ENCODE measurements around the gene DCLK1. TPM values are rescaled to one million over a fixed set of nuclear protein-coding genes. Genes with fewer than 3 reads are reported as not detected.
A peak's percentile ranks its signal among the peaks of the same experiment; 100 is the strongest.

DCLK1 gene
- total RNA-seq, 6 experiments from 2014 or later, result 0.07 to 0.12 (median 0.10) TPM; not detected in 2

- Histone ChIP-seq H3K27me3 (no peaks in the 10 kb centered on the region), H3K4me1 (peaks cover 0 to 6% (median 2%) of the 10 kb centered on the region in 4 donors), H3K9me3 (no peaks in the 10 kb centered on the region), H3K27ac (no peak overlapping the region), H3K4me3 (no peak overlapping the region), H3K36me3 (no peaks in the 10 kb centered on the region)
- TF ChIP-seq POLR2A (IDR thresholded peaks at IDR 0.05) (no peak), CTCF (IDR thresholded peaks at IDR 0.05) (no peak)
- DNase-seq, result no peak
- intact Hi-C loops (cut with DNase I), result no loop called here
- ATAC-seq, result no peak
These were observed 170.2 kb downstream of the DCLK1 start for GRCh38 chr13:35961002-35961401.

GRCh38 chr13:35957996-35958395 lies 173.2 kb downstream of the DCLK1 start:
- DNase-seq (no peak), ATAC-seq (peak in 1 of 4 donors; percentile 53)
- H3K27me3 ChIP-seq, result no peaks in the 10 kb centered on the region
- no peaks in the 10 kb centered on the region for H3K9me3 ChIP-seq
- no peak overlapping the region for H3K27ac ChIP-seq
- H3K36me3 ChIP-seq, result no peaks in the 10 kb centered on the region
- WGBS (ENCODE audit: insufficient coverage, low coverage, low lambda C conversion rate, missing lambda C conversion rate), result 77% methylated on average over 2 of the region's 2 CpGs
- no peak for TF ChIP-seq POLR2A (IDR thresholded peaks at IDR 0.05)
- TF ChIP-seq CTCF (IDR thresholded peaks at IDR 0.05), result no peak
- intact Hi-C loops (cut with DNase I), result no loop called here
- no peak overlapping the region for H3K4me3 ChIP-seq
- no peaks in the 10 kb centered on the region for H3K4me1 ChIP-seq

GRCh38 chr13:35957241-35957731 lies 173.9 kb downstream of the DCLK1 start:
- Histone ChIP-seq H3K9me3 (no peaks in the 10 kb centered on the region), H3K27me3 (no peaks in the 10 kb centered on the region), H3K4me3 (no peak overlapping the region), H3K4me1 (no peaks in the 10 kb centered on the region), H3K36me3 (no peaks in the 10 kb centered on the region), H3K27ac (no peak overlapping the region)
- intact Hi-C loops (cut with DNase I), result no loop called here
- TF ChIP-seq CTCF (IDR thresholded peaks at IDR 0.05) (no peak), POLR2A (IDR thresholded peaks at IDR 0.05) (no peak)
- ATAC-seq (no peak), DNase-seq (no peak)
- 50% methylated on average over 1 of the region's 1 CpG for WGBS (ENCODE audit: insufficient coverage, low coverage, low lambda C conversion rate, missing lambda C conversion rate)

- H3K4me1 ChIP-seq, result no peaks in the 10 kb centered on the region
- TF ChIP-seq CTCF (IDR thresholded peaks at IDR 0.05) (no peak), POLR2A (IDR thresholded peaks at IDR 0.05) (no peak)
- no peak overlapping the region for H3K4me3 ChIP-seq
- no peaks in the 10 kb centered on the region for H3K27me3 ChIP-seq
- no peak overlapping the region for H3K27ac ChIP-seq
- ATAC-seq (no peak), DNase-seq (no peak)
- intact Hi-C loops (cut with DNase I), result no loop called here
- H3K36me3 ChIP-seq, result no peaks in the 10 kb centered on the region
- H3K9me3 ChIP-seq, result no peaks in the 10 kb centered on the region
These were observed 175.1 kb downstream of the DCLK1 start for GRCh38 chr13:35956074-35956473.

GRCh38 chr13:35954207-35954560 lies 177.0 kb downstream of the DCLK1 start:
- Histone ChIP-seq H3K27me3 (no peaks in the 10 kb centered on the region), H3K4me3 (no peak overlapping the region), H3K36me3 (no peaks in the 10 kb centered on the region), H3K9me3 (no peaks in the 10 kb centered on the region), H3K27ac (no peak overlapping the region), H3K4me1 (no peaks in the 10 kb centered on the region)
- intact Hi-C loops (cut with DNase I), result no loop called here
- ATAC-seq (no peak), DNase-seq (no peak)
- 29% methylated on average over 3 of the region's 3 CpGs for WGBS (ENCODE audit: insufficient coverage, low coverage, low lambda C conversion rate, missing lambda C conversion rate)
- TF ChIP-seq CTCF (IDR thresholded peaks at IDR 0.05) (no peak), POLR2A (IDR thresholded peaks at IDR 0.05) (no peak)

All from right lobe of liver (tissue), 6 donors.